ENCODE results near the gene HDAC6.

Gene HDAC6

DNA sequence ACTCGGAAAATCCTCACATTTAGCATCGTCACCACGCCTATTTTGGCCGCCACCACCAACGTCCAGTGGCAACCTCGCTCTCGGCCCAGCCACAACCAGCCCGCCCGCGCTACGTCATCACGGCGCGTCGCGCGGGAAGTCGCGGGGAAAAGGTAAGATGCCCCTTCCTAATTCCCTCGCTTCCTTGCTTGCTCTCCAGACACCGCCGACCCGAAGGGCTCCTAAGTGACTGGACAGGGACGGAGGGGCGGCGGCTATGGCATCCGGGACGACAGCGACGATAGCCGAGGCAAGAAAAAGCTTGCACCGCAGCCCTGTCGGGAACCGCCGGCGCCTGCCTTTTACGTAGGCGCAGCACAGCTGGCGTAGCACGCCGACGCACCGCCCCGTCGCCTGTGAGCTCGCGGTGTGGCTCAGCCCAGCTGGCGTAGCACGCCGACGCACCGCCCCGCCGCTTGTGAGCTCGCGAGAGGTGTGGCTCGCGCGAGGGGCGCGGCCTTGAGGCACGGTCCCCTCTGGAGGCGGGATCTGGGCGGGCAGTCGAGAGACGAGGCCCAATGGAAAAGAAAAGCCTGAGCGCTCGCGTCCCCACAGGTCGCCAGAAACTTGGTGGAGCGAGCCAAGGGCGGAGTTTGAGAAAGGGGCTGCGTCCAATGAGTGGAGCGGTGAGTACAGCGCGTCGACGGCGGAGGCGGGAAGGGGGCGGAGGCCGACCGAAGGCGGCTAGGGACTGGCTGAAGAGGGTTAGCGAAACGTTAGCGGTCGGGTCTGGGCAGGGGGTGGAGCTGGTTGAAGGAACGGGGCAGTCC is at the start of gene HDAC6:
Gene HDAC6, plus strand, starts transcription at position 788 of the 809 bp plus-strand sequence. CDS start 626 bp downstream, outside the sequence.
- DNase-seq = peak; percentile 98

DNA sequence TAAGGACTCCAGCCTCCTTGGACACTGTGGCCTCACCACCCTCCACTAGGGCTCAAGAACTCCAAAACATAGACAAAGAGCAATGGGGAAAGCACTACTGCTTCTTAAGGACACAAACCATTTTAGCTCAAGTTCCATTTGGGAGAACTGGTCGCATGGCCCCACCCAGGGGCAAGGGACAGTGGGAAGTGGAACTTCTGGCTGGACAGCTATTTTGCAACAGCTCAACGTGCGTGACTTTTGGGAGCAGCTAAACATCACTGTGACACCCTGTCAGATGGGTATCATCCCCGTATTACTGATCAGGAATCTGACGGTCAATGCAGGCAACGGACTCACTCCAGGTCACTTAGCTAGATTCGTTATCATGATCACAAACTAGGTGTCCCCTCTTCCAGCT is 49.4 kb upstream of the HDAC6 start:
- no peak for DNase-seq

DNA sequence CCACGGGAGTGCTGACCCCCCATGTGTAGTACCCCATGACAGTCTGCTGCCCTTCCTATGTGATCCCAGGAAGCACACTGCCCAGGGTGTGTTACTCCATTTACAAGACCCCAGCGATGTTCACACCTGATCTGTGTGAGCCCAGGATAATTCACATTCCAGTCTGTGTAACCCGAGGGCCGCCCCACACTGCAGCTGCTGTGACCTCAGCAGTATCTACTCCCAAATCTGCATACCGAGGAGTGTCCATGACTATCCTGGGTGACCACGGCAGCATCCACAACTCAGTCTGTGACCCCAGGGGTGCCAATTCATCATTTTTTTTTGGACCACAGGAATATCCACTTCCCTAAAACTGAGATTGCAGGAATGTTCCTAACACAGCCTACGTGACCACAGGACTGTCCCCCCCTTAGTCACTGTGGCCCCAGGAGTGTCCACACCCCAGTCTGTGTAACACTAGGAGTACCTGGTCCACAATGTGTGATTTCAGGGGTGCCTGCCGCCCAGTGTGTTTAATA is 48.1 kb upstream of the HDAC6 start:
- no peak for DNase-seq

DNA sequence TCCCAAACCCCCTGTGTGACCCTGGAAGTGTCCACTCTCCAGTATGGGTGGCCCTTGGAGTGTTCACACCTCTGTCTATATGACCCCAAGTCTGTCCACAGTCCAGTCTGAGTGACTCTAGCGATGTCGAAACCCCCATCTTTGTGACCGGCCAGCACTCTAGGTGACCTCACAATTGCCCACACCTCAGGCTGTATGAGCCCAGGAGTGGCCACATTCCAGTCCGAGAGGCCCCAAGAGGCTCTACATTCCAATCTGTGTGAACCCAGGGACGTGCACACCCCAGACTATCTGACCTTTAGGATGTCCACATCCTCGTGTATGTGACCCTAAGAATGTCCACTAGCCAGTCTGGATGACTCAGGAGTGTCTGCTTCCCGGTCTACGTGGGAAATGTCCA is 47.6 kb upstream of the HDAC6 start:
- DNase-seq = no peak

DNA sequence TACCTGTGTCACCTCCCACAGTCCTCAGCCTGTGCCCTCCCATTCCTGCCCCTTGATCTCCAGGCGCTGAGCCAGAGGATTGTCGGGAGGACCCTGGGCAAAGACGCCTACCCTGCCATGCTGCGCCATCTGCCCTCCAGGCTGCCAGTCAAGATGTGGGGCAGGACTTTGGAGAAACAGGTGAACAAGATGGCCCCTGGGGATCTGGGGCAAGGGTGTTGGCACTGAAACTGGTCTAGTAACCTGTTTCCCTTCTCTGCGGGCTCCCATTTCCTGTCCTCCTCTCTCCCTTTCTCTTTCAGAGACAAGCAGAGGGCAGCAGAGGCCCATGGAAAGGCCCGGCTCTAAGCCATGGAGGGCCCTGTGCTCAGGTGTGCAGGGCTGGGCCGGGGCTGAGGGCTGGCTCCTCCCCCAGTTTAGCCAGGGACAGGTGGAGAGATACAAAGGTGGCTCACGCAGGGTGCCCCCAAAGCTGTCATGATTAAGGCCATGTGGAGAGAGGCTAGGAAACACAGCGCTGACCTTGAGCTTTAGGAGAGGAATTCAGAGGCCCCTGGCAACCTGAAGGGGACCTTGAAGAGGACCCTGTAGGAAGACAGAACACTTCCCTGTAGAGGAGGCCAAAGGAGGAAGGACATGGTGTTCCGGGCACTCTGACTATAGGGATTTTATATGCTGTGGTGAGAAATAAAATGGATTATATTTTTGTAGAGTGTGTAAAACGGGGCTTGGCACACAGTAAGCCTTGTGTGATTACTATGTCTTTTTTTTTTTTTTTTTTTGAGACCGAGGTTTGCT is 40.0 kb upstream of the HDAC6 start, which contains the start of gene GLOD5:
Gene GLOD5, plus strand, starts transcription at position 74 of the 798 bp plus-strand sequence. Its CDS starts 44 bp downstream, at position 118.
- no peak for DNase-seq

DNA sequence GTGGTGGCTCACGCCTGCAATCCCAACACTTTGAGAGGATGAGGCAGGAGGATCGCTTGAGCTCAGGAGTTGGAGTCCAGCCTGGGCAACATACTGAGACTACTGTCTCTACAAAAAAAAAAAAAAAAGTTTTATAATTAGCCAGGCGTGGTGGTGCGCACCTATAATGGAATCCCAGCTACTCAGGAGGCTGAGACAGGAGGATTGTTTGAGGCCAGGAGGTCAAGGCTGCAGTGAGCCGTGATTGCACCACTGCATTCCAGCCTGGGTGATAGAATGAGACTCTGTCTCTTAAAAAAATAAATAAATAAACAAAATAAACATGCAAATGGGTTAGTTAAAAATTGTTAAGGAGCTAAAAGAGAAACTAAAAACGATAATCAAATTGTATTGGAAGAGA is 32.6 kb upstream of the HDAC6 start:
- DNase-seq = no peak

DNA sequence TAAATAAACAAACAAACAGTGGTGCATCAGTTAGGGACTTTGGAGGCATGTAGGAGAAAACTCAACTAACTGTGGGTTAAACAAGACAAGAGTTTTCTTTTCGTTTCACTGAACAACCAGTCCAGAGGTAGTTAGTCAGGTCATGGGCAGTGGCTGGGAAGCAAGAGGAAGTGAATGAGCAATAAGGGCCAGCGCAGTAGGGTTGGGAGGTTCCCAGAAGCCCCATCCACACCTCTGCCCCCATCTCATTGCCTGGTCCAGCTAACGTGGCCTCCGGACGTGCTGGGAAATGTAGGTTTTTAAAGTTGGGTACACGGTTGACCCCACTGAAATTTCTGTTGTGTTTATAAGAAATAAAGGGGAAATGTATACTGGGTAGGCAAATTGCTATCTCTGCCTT is 31.6 kb upstream of the HDAC6 start:
- no peak for DNase-seq

DNA sequence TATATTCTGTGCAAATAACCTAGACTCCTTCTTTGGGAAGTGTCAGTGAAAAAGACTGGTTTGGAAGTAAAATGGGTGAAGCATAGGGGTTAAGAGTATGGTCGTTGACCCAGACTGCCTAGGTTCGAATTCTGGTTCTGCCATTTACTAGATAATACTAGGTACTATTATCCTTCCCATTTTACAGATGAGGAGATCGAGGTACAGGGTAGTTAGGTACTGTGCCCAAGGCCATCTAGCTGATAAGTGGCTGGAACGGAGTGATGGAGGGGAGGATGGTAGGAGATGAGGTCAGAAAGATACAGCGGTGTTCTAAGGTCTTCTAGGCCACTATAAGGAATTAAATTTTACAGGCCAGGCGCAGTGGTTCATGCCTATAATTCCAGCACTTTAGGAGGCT is 29.3 kb upstream of the HDAC6 start:
- no peak for DNase-seq

DNA sequence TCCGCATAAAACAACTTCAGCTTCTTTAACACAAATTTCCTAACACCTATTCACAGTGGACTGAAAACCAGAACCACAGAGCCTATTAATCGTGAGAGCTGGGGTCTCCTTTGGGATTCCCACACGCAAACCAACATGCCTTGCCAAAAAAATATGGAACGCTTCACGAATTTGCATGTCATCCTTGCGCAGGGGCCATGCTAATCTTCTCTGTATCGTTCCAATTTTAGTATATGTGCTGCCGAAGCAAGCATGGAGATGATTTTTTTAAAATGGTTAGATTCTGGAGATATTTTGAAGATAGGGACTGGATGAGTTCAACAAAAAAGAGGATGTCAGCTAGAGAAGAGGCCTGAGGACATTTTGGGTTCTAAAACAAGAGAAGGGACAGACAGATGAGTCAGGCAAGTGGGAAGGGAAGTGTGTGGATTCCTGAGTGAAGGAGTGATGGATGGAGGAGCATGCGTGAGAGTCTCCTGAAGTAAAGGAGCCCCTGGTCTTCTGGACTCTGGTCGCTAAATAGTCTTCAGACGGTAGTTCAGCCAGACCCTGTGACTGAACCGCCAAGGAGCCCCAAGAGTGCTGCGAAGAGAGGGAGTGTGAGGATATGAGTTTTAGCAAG is 24.9 kb upstream of the HDAC6 start:
- DNase-seq = no peak

DNA sequence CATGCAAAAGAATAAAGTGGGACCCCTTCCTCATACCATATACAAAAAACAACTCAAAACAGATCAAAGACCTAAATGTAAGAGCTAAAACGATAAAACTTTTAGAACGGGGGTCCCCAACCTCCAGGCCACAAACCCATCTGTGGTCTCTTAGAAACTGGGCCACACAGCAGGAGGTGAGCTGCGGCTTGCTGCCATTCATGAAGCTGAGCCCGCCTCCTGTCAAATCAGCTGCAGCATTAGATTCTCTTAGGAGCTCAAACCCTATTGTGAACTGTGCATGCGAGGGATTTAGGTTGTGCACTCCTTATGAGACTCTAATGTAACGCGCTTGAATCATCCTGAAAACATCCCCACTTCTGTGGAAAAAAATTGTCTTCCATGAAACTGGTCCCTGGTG is 22.5 kb upstream of the HDAC6 start:
- no peak for DNase-seq

DNA sequence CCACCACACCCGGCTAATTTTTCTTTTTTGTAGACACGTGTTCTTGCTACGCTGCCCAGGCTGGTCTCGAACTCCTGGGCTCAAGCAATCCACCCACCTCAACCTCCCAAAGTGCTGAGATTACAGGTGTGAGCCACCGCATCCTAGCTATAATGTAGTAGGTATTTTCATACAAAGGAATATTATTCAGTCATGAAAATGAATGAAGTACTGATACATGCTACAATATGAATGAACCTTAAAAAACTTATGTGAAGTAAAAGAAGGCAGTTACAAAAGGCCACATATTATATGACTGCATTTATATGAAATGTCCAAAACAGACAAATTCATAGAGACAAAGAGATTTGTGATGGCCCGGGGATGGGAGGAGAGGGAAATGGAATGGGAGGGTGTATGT is 20.2 kb upstream of the HDAC6 start:
- DNase-seq = no peak

DNA sequence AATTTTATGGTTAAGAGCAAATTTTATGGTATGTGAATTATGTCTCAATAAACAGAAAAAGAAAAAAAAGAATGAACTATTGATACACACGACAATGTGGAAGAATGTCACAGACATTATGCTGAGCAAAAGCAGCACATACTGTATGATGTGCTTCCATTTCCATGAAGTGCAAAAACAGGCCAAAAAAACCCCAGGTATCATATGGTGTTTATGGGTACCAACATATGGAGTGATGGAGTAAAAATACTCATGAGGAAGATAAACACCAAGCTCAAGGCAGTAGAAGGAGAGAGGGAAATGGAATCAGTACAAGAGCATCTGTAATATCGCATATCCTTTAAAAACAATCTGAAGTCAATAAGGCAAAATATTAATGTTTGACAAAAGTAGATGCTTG is 19.7 kb upstream of the HDAC6 start:
- DNase-seq = no peak

DNA sequence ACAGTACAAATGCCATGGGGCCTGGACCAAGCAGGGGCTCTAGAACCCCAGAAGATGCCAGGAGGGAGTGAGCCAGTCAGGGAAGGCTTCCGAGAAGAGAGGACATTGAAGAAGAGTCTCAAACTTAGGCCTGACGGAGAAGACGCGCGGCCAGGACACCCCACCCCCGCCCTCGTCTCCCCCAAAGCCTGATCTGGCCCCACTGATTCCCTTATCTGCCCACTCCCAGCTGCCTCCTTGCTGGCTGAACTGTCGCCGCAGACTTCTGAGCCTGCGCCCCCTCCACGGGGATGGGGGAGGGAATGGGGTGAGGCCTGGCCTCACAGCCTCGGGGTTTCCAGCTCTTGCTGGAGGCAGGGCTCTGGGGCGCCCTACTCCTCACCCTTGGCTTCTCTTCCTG is 19.1 kb upstream of the HDAC6 start:
- DNase-seq = no peak

DNA sequence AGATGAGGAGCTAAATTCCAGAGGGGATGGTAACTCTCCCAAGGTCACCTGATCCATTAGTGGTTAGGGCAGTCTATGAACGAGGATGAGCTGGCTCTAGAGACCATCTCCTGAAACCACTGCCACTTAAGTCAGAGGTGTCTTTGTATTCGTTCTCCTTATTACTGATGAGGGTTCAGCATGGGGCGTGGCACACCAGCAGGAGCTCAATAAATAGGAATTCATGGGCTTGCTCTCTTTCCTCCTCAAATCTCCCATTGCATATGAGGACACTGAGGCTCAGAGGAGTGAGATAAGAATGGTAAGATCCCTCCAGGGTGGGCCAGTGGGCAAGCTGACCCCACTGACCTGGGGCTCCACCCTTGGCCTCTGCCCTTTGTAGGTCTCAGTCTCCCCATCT is 17.1 kb upstream of the HDAC6 start:
- DNase-seq = no peak

DNA sequence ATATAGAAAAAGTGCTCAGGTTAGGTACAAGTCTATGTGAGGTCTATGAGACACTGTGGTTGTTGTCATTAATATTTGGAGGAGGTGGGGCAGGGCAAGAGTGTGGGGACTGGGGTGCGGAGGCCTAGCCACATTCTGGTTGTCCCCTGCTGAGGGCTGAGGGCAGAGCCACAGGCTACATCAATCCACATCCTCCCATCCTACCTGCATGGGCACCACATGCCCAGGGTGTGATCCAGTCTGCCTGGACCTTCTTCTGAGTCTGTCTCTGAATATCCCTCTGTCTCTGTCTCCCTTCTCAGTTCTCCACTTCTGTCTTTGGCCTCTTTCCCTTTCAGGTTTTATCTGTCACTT is 16.7 kb upstream of the HDAC6 start:
- DNase-seq = no peak

DNA sequence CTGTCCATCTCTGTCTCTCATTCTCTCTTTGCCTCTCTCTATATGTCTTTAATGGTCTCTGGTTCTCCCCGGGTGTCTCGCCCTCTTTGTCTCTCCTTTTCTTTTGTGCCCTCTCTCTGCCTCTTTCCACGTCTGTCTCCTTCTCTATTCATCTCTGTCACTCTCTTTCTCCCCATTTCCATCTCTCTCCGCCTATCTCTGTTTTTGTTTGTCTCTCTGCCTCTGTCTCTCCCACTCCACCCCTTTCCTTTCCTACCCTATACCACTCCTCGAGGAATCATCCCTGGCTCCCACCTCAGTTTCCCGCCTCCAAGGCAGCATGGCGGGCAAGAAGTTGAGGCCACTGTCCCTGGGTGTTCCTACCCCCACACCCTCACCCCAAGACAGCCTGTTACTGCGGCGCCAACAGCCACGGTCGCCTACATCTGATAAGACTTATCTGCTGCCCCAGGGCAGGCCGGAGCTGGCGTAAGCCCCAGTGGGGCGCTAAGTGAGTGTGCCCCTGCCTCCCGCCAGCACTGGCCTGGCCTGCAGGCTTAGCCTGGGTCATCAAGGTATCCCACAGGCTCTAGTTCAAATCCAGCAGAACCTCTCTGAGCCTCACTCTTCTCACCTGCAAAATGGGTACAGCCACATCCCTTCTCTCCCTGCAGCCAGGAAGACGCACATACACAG is 16.2 kb upstream of the HDAC6 start:
- no peak for DNase-seq

DNA sequence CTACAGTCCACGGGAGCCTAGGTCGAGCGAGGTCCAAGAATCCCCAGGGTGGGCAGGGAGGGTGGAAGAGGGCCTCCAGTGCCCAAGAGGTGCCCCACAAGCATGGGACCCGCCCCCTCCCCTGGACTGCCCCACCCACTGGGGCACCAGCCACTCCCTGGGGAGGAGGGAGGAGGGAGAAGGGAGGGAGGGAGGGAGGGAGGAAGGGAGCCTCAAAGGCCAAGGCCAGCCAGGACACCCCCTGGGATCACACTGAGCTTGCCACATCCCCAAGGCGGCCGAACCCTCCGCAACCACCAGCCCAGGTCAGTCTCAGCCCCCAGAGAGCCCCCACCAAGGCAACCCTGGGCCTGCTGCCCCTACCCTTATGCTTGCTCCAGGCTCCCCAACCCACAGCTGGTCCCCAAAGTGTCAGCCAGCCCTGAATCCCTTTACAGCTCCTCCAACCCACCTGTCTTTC is 15.5 kb upstream of the HDAC6 start, which contains the start of gene GATA1:
Gene GATA1, plus strand, starts transcription at position 250 of the 460 bp plus-strand sequence. CDS start 4,520 bp downstream, outside the sequence.
- no peak for DNase-seq

DNA sequence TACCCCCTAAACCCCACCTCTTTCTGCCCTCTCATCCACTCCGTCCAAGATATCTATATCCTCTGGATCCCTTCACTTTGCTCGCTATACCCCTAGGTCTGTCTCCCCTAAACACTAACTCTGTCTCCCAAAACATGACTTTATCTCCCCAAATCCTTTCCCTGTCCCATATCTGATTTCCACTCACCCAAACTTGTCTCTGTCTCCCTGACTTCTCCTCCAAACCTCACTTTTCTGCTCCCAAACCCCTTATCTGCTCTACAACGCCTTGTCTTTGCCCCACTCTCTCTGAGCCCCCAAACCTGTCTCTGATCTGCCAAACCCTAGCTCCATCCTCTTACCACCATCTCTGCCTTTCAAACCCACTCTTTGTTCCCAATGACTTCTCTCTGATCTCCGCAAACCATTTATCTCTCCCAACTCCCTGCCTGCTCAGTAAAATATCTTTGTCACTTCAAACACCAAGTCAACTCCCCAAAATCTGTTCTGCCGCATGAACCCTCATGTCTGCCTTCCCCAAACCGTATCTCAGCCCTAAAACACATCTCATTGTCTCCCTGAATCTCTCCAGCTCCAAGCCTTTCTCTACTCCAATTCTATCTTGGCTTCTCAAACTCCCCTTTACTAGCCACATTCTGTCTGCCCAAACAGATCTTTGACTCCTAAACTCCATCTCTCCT is 14.9 kb upstream of the HDAC6 start:
- no peak for DNase-seq

DNA sequence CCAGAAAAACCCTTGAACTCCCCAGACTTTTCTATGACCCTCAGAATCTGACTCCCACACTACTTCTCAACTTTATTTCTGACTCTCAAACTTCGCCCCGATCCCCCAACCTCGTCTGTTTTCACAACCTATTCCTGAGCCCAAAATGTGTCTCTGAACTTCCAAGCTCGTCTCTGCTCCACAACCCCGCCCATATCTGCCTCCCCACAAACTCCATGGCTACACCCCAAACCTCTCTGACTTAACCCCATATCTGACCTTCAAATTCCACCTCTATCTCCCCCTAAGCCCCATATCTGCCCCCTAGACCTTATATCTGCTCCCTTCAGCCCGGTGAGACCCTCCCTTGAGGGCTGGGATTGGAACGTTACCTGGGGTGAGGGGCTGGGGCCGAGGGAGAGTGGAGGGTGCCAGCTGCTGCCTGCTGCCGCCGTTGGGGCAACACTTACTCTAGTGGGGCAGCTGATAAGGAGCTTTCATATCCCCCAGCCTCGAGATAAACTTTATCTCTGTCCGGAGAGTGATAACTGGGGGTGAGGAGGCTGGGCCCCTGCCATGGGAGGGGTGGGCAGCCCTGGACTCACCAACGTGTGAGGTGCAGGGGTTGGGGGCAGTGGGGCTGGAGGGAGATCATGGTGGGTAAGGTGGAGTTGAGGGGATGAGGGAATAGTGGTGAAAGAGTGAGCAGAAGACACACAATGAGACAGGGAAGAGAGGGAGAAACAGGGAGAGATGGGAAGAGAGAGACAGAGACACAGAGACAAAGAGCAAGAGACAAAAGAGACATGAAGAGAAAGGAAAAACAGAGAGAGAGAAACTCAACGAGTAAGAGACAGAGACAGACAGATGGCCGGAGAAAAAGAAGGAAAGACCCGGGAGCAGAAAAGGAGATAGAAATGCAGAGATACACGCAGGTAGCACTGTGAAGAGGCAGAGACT is 14.1 kb upstream of the HDAC6 start:
- no peak for DNase-seq

DNA sequence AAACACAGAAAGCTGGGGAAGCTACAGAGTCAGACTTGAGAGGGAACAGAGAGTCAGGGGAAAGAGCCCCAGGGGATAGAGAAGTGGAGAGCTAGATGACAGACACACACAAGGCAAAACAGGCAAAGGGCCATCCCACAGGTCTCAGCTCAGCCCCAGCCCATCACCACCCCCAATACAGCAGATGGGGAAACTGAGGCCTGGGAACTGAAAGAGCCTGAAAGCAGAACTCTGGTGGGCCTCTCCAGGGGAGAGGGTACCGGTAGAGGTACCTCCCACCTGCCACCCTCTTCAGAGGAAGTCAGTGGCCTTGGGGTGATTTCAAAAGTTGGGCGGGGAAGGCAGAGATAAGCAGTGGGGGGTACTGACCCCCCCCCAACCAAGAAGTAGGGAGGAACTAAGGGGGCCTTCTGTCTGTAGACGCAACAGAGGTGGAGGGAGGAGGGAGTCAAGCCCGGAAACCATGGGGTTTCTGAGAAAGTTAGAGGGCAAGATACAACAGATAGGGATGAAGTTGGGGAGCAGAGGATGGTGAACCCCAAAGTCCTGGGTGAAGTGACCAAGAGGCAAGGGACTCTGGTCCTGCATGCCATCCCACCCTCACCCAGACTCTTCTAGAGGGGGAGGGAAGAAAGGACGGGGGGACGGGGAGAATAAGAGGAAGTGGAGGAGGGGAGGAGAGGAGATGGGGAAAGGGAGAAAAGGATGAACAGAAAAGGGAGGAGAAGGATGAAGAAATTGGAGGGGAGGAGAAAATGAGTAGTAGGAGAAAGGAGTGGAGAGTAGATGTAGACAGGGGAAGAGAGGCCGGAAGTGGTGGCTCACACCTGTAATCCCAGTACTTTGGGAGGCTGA is 12.3 kb upstream of the HDAC6 start:
- no peak for DNase-seq
